K562 (cell line): Measurements from ENCODE around the gene PAQR6. TPM values are rescaled to one million over a fixed set of nuclear protein-coding genes. Genes with fewer than 3 reads are reported as not detected.

Experiments
- ASH1L ChIP-seq: fragments of 450-650 bp; IDR thresholded peaks from 2 replicates; pipeline ENCODE4 v1.6.1; 2018; ENCODE audit warnings: borderline replicate concordance, mild to moderate bottlenecking, low read depth; ENCODE audit not compliant: partially characterized antibody
- CBFA2T2 ChIP-seq: fragments of 450-650 bp; conservative IDR thresholded peaks from 2 replicates; pipeline ENCODE4 v1.6.1; 2017; ENCODE audit warnings: mild to moderate bottlenecking
- CREB1 ChIP-seq, 2 experiments: sonication (generic) in 1 of 2; formaldehyde crosslinking in 1 of 2; IDR thresholded peaks; 2 replicates each; pipeline versions ENCODE4 v1.6.1 to v1.8.0; 2012 to 2022; ENCODE audit warnings: inconsistent platforms in 1 of 2, mild to moderate bottlenecking in 1 of 2, missing genetic modification reagents in 1 of 2, moderate library complexity in 1 of 2
- ETV1 ChIP-seq: fragments of 450-650 bp; conservative IDR thresholded peaks from 2 replicates; pipeline ENCODE4 v1.6.1; 2016; ENCODE audit warnings: missing genetic modification characterization, control low read depth, low read depth, missing compliant biosample characterization
- FOXK1 ChIP-seq: sonication (generic); formaldehyde crosslinking; IDR thresholded peaks from 2 replicates; pipeline ENCODE4 v1.8.0; 2022; ENCODE audit warnings: missing genetic modification reagents, mild to moderate bottlenecking, borderline replicate concordance
- FOXP1 ChIP-seq: sonication (generic); formaldehyde crosslinking; IDR thresholded peaks from 2 replicates; pipeline ENCODE4 v1.8.0; 2022; ENCODE audit warnings: mild to moderate bottlenecking, missing genetic modification reagents
- GTF2A2 ChIP-seq: IDR thresholded peaks from 2 replicates; pipeline ENCODE4 v1.6.1; 2016; ENCODE audit warnings: mild to moderate bottlenecking, missing genetic modification characterization, missing compliant biosample characterization
- IFI16 ChIP-seq: fragments of 250-450 bp; sonication (Bioruptor Pico); IDR thresholded peaks from 2 replicates; pipeline ENCODE4 v2.1.2; 2022; ENCODE audit warnings: mild to moderate bottlenecking, inconsistent platforms
- ILK ChIP-seq: fragments of 450-650 bp; IDR thresholded peaks from 2 replicates; pipeline ENCODE4 v1.6.1; 2016; ENCODE audit warnings: missing genetic modification characterization, low read depth, mild to moderate bottlenecking, missing compliant biosample characterization, moderate library complexity, borderline replicate concordance
- JUN ChIP-seq, 2 experiments: sonication (generic) in 1 of 2; formaldehyde crosslinking in 1 of 2; IDR thresholded peaks; 2 replicates each; pipeline versions ENCODE4 v1.6.1 to v1.8.0; 2012 to 2022; ENCODE audit warnings: borderline replicate concordance in 2 of 2, mild to moderate bottlenecking in 2 of 2, improper control_type of control experiment in 1 of 2, low read depth in 1 of 2, low read length in 1 of 2, missing genetic modification reagents in 1 of 2
- L3MBTL2 ChIP-seq: fragments of 450-650 bp; IDR thresholded peaks from 2 replicates; pipeline ENCODE4 v1.6.1; 2016; ENCODE audit warnings: mild to moderate bottlenecking, moderate library complexity
- MCM7 ChIP-seq, 2 experiments: fragments of 450-650 bp; IDR thresholded peaks; 2 replicates each; pipeline ENCODE4 v1.6.1; 2016 to 2018
- MITF ChIP-seq: IDR thresholded peaks from 2 replicates; pipeline ENCODE4 v1.6.1; 2014; ENCODE audit warnings: antibody characterized with exemption
- NRF1 ChIP-seq, 2 experiments: fragments of 450-650 bp; IDR thresholded peaks in 1 of 2; conservative IDR thresholded peaks in 1 of 2; 2 replicates each; pipeline ENCODE4 v1.6.1; 2014; ENCODE audit warnings: mild to moderate bottlenecking in 2 of 2
- NUFIP1 ChIP-seq: fragments of 450-650 bp; IDR thresholded peaks from 2 replicates; pipeline ENCODE4 v1.6.1; 2018; ENCODE audit not compliant: partially characterized antibody
- PHF20 ChIP-seq: fragments of 450-650 bp; IDR thresholded peaks from 2 replicates; pipeline ENCODE4 v1.6.1; 2018; ENCODE audit not compliant: partially characterized antibody
- PREB ChIP-seq: sonication (generic); formaldehyde crosslinking; IDR thresholded peaks from 2 replicates; pipeline ENCODE4 v1.8.1; 2023; ENCODE audit warnings: mild to moderate bottlenecking, missing genetic modification reagents
- PURB ChIP-seq: sonication (generic); formaldehyde crosslinking; IDR thresholded peaks from 2 replicates; pipeline ENCODE4 v1.9.0; 2021; ENCODE audit warnings: low read depth, mild to moderate bottlenecking, missing genetic modification reagents
- RNF2 ChIP-seq: sonication (generic); IDR thresholded peaks from 2 replicates; pipeline ENCODE4 v1.6.1; 2016
- SETDB1 ChIP-seq: IDR thresholded peaks from one replicate; pipeline ENCODE4 v1.6.1; 2012; ENCODE audit warnings: low read length, control low read depth, inconsistent platforms
- SFPQ ChIP-seq: fragments of 200-400 bp; formaldehyde crosslinking; IDR thresholded peaks from 2 replicates; pipeline ENCODE4 v1.6.1; 2017; ENCODE audit warnings: mild to moderate bottlenecking, low read depth, low read length, moderate library complexity
- SUPT5H ChIP-seq: fragments of 450-650 bp; IDR thresholded peaks from 2 replicates; pipeline ENCODE4 v1.6.1; 2016
- ZNF12 ChIP-seq: sonication (generic); formaldehyde crosslinking; IDR thresholded peaks from 2 replicates; pipeline ENCODE4 v1.4.0; 2020; ENCODE audit warnings: mild to moderate bottlenecking, missing genetic modification reagents
- ZNF282 ChIP-seq: sonication (generic); formaldehyde crosslinking; IDR thresholded peaks from 2 replicates; pipeline ENCODE4 v1.8.1; 2023; ENCODE audit warnings: missing genetic modification reagents
- ZNF655 ChIP-seq: fragments of 250-450 bp; sonication (Bioruptor Pico); IDR thresholded peaks from 2 replicates; pipeline ENCODE4 v1.5.0; 2021
- ZNF707 ChIP-seq: fragments of 250-450 bp; sonication (Bioruptor Pico); conservative IDR thresholded peaks from 2 replicates; pipeline ENCODE4 v1.8.0; 2022; ENCODE audit warnings: inconsistent platforms, mild to moderate bottlenecking, moderate library complexity
- polyA plus RNA-seq, 8 experiments: library from polyadenylated mRNA; depleted of rRNA in 4 of 8; stranded (reverse) in 5 of 8; unstranded in 3 of 8; fragments of >200 nt; fragmentation: Nextera tagmentation in 2 of 8; fragmentation: Illumina TruSeq in 1 of 8; extraction: Ambion mirVana in 2 of 8; extraction: Trizol in 1 of 8; gene quantifications; 2 replicates each; pipeline versions ENCODE4 v1.2.1 to v1.2.3, GENCODE V29; 2011 to 2014; ENCODE audit warnings: inconsistent platforms in 1 of 8, missing spikeins in 1 of 8
- total RNA-seq, 7 experiments: library from RNA; depleted of rRNA in 6 of 7; stranded (reverse); fragments of >200 nt in 6 of 7; fragmentation: Illumina TruSeq in 2 of 7; extraction: Trizol in 2 of 7; gene quantifications; 2 replicates each; pipeline versions ENCODE4 v1.2.1 to v1.2.3, GENCODE V29; 2011 to 2021; ENCODE audit warnings: low replicate concordance in 1 of 7

Gene PAQR6
- total and polyA plus RNA-seq, 9 of the 15 experiments (the other 6 are each of a cell fraction or from before 2014, with no cell fraction given) = 0.07 to 1.8 (median 0.62) TPM

GRCh38 chr1:156281281-156281680 is 33.4 kb upstream of the PAQR6 start (continued):
- TF ChIP-seq ZNF707 (CRISPR knock-in tag) (no peak), ZNF12 (CRISPR knock-in tag) (no peak), SUPT5H (no peak), FOXK1 (no peak; the same call in 1 of the 2 replicates), ILK (no peak), GTF2A2 (tag) (no peak), NUFIP1 (no peak), MCM7 (IDR thresholded peaks at IDR 0.05) (no peak), PURB (CRISPR knock-in tag) (no peak), MITF (no peak), PHF20 (no peak), CREB1 (IDR thresholded peaks at IDR 0.05) (no peak), CREB1 (CRISPR knock-in tag; IDR thresholded peaks at IDR 0.05) (no peak), CBFA2T2 (peak; percentile 24), RNF2 (no peak), ZNF655 (CRISPR knock-in tag) (no peak), NRF1 (conservative IDR thresholded peaks at IDR 0.05 in 1 of 2, IDR thresholded peaks at IDR 0.05 in 1 of 2) (no peak), PREB (CRISPR knock-in tag) (no peak), SFPQ (no peak), FOXP1 (CRISPR knock-in tag) (no peak), ZNF282 (no peak), IFI16 (no peak), ASH1L (no peak), SETDB1 (no peak), JUN (IDR thresholded peaks at IDR 0.05; ENCODE audit: borderline replicate concordance, low read depth, low read length) (peak; percentile 61; the same call in 1 of the 2 replicates), JUN (CRISPR knock-in tag; IDR thresholded peaks at IDR 0.05; ENCODE audit: borderline replicate concordance) (no peak), L3MBTL2 (no peak), ETV1 (tag) (no peak)
